ENCODE results near the gene ANHX. TPM values are rescaled to one million over a fixed set of nuclear protein-coding genes. Genes with fewer than 3 reads are reported as not detected.
"Not testable (repeated sequence)": the region's sequence is repeated elsewhere in the genome, so short reads cannot be mapped to it uniquely, and the experiment has no call there.

The ANHX gene
- total RNA-seq = not detected
- not detected for polyA plus RNA-seq

GRCh38 chr12:133235401-133236112 is at the start of gene ANHX:
TSS of gene ANHX (minus strand) at chr12:133235877. CDS start at chr12:133234356, 1,521 bp downstream.
- H3K4me3 ChIP-seq = no peak within 1 kb of the TSS
- no peaks in the 10 kb centered on the region for H3K36me3 ChIP-seq
- DNase-seq = no peak
- peaks cover 0 to 22% (median 5%) of the 10 kb centered on the region in 4 donors for H3K9me3 ChIP-seq
- intact Hi-C loops (cut with DNase I) = no loop called here
- 50 to 71% methylated on average over 61 of the region's 61 CpGs for WGBS, 2 donors
- TF ChIP-seq POLR2AphosphoS5 (IDR thresholded peaks at IDR 0.05) = no peak
- H3K27me3 ChIP-seq = peaks cover 0 to 26% (median 12%) of the 10 kb centered on the region in 3 donors
- no peaks in the 10 kb centered on the region for H3K4me1 ChIP-seq
- H3K27ac ChIP-seq = no peak within 1 kb of the TSS

GRCh38 chr12:133264668-133265067 is 29.0 kb upstream of the ANHX start:
- intact Hi-C loops (cut with DNase I); H3K27me3 ChIP-seq; H3K9me3 ChIP-seq; H3K27ac ChIP-seq; DNase-seq; H3K36me3 ChIP-seq; H3K4me3 ChIP-seq; H3K4me1 ChIP-seq: not testable (repeated sequence)
- 92 to 97% methylated on average over 11 of the region's 11 CpGs for WGBS, 2 donors

GRCh38 chr12:133264173-133264572 is 28.5 kb upstream of the ANHX start:
- H3K4me3 ChIP-seq = no peak overlapping the region
- WGBS, 2 donors = 85 to 94% methylated on average over 33 of the region's 33 CpGs
- TF ChIP-seq POLR2A (IDR thresholded peaks at IDR 0.05) (no peak), POLR2AphosphoS5 (IDR thresholded peaks at IDR 0.05) (no peak), EP300 (IDR thresholded peaks at IDR 0.05) (no peak), CTCF (IDR thresholded peaks at IDR 0.05) (no peak)
- H3K27ac ChIP-seq = no peak overlapping the region
- no peaks in the 10 kb centered on the region for H3K9me3 ChIP-seq
- DNase-seq = no peak
- no peaks in the 10 kb centered on the region for H3K27me3 ChIP-seq
- no peaks in the 10 kb centered on the region for H3K4me1 ChIP-seq
- intact Hi-C loops (cut with DNase I) = no loop called here
- no peaks in the 10 kb centered on the region for H3K36me3 ChIP-seq

- intact Hi-C loops (cut with DNase I) = no loop called here
- no peaks in the 10 kb centered on the region for H3K36me3 ChIP-seq
- H3K4me3 ChIP-seq = no peak overlapping the region
- DNase-seq = no peak
- no peaks in the 10 kb centered on the region for H3K4me1 ChIP-seq
- no peak for TF ChIP-seq POLR2AphosphoS5 (IDR thresholded peaks at IDR 0.05)
- TF ChIP-seq CTCF (IDR thresholded peaks at IDR 0.05) = no peak
- TF ChIP-seq EP300 (IDR thresholded peaks at IDR 0.05) = no peak
- TF ChIP-seq POLR2A (IDR thresholded peaks at IDR 0.05) = no peak
- 25 to 45% methylated on average over 1 of the region's 1 CpG for WGBS, 2 donors
- no peak overlapping the region for H3K27ac ChIP-seq
- H3K9me3 ChIP-seq = no peaks in the 10 kb centered on the region
- no peaks in the 10 kb centered on the region for H3K27me3 ChIP-seq
Measured at GRCh38 chr12:133256321-133256720, 20.6 kb upstream of the ANHX start.

DNA sequence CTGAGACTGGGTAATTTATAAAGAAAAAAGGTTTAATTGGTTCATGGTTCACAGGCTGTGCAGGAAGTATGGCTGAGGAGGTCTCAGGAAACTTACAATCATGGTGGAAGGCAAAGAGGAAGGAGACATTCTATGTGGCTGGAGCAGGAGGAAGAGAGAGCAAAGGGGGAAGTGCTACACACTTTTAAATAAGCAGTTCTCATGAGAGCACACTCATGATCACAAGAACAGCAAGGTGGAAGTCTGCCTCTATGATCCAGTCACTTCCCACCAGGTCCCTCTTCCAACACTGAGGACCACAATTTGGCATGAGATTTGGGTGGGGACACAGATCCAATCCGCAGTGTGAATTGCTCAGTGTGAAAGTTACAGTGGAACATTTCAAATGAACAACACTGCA is 20.2 kb upstream of the ANHX start:
- DNase-seq; H3K4me1 ChIP-seq; H3K27me3 ChIP-seq; H3K9me3 ChIP-seq; H3K27ac ChIP-seq; H3K4me3 ChIP-seq; H3K36me3 ChIP-seq; intact Hi-C loops (cut with DNase I): not testable (repeated sequence)
- 33 to 41% methylated on average over 1 of the region's 1 CpG for WGBS, 2 donors

DNA sequence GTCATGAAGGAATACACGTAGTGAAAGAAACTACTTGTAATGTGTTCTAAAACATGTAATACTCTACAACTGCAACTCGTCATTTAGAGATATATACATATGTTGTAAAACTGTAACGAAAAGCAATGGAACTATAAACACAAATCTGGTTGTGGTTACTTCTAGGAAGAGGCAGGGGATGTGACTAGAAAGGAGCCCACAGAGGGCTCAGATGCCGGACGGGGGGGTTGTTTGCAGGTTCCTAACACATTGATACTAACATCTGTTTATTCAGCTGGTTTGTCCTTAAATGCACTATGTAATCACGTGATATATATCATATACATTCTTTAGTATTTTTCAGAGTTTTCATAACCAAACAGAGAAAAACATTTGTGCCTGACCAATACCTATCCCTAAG is 16.1 kb upstream of the ANHX start:
- H3K36me3 ChIP-seq = no peaks in the 10 kb centered on the region
- no peaks in the 10 kb centered on the region for H3K9me3 ChIP-seq
- no peaks in the 10 kb centered on the region for H3K27me3 ChIP-seq
- 53 to 62% methylated on average over 6 of the region's 6 CpGs for WGBS, 2 donors
- no peaks in the 10 kb centered on the region for H3K4me1 ChIP-seq
- no peak for DNase-seq
- no peak overlapping the region for H3K4me3 ChIP-seq
- TF ChIP-seq CTCF (IDR thresholded peaks at IDR 0.05) (no peak), POLR2AphosphoS5 (IDR thresholded peaks at IDR 0.05) (no peak), POLR2A (IDR thresholded peaks at IDR 0.05) (no peak), EP300 (IDR thresholded peaks at IDR 0.05) (no peak)
- intact Hi-C loops (cut with DNase I) = no loop called here
- H3K27ac ChIP-seq = no peak overlapping the region
